Liver (tissue), 9 donors: ENCODE data around the gene SRP14. TPM values are rescaled to one million over a fixed set of nuclear protein-coding genes. Genes with fewer than 3 reads are reported as not detected.

ENCODE experiments used
- DNase-seq: peaks from one replicate; pipeline ENCODE4 v3.0.0-alpha.2; 2017; ENCODE audit warnings: low spot score
- H3K27ac ChIP-seq, 2 donors: one replicate each; pipeline ENCODE4 v1.7.0; 2013; ENCODE audit warnings: inconsistent platforms in 2 of 2, low read length in 2 of 2, control low read depth in 1 of 2, low read depth in 1 of 2, mild to moderate bottlenecking in 1 of 2
- H3K27me3 ChIP-seq, 4 donors: one replicate each; pipeline versions ENCODE4 v1.6.1 to v1.7.0; 2013; ENCODE audit warnings: low read length in 3 of 4, inconsistent platforms in 1 of 4, mild to moderate bottlenecking in 1 of 4, moderate library complexity in 1 of 4; ENCODE audit not compliant: control insufficient read depth in 4 of 4, insufficient read depth in 4 of 4
- H3K36me3 ChIP-seq, 4 donors: one replicate each; pipeline versions ENCODE4 v1.6.1 to v1.7.0; 2013; ENCODE audit warnings: low read length in 3 of 4, mild to moderate bottlenecking in 3 of 4, low read depth in 1 of 4, moderate library complexity in 1 of 4; ENCODE audit not compliant: control insufficient read depth in 4 of 4, insufficient read depth in 3 of 4
- H3K4me1 ChIP-seq, 4 donors: one replicate each; pipeline versions ENCODE4 v1.6.1 to v1.7.0; 2013; ENCODE audit warnings: low read length in 3 of 4, mild to moderate bottlenecking in 3 of 4, moderate library complexity in 1 of 4; ENCODE audit not compliant: control insufficient read depth in 4 of 4, insufficient read depth in 4 of 4
- H3K4me3 ChIP-seq, 3 donors: one replicate each; pipeline versions ENCODE4 v1.6.1 to v1.7.0; 2013; ENCODE audit warnings: low read length in 3 of 3, control low read depth in 1 of 3, low read depth in 1 of 3, mild to moderate bottlenecking in 1 of 3
- H3K9ac ChIP-seq, 2 donors: one replicate each; pipeline ENCODE4 v1.7.0; 2013; ENCODE audit warnings: low read length in 2 of 2, mild to moderate bottlenecking in 2 of 2, moderate library complexity in 2 of 2, control low read depth in 1 of 2, low read depth in 1 of 2
- H3K9me3 ChIP-seq, 4 donors: one replicate each; pipeline versions ENCODE4 v1.6.1 to v1.7.0; 2013; ENCODE audit warnings: low read length in 3 of 4; ENCODE audit not compliant: control insufficient read depth in 4 of 4
- EGR1 ChIP-seq, 2 donors: IDR thresholded peaks; 2 replicates each; pipeline ENCODE4 v1.6.1; 2016 to 2018; ENCODE audit warnings: antibody characterized with exemption in 2 of 2, low read depth in 2 of 2
- FOXA1 ChIP-seq: IDR thresholded peaks from 2 replicates; pipeline ENCODE4 v1.6.1; 2016; ENCODE audit warnings: antibody characterized with exemption
- GABPA ChIP-seq, 2 donors: IDR thresholded peaks in 1 of 2; conservative IDR thresholded peaks in 1 of 2; 2 replicates each; pipeline ENCODE4 v1.6.1; 2016; ENCODE audit warnings: antibody characterized with exemption in 2 of 2, mild to moderate bottlenecking in 1 of 2, moderate library complexity in 1 of 2
- HNF4A ChIP-seq, 2 donors: conservative IDR thresholded peaks; 2 replicates each; pipeline ENCODE4 v1.6.1; 2016; ENCODE audit warnings: antibody characterized with exemption in 2 of 2, mild to moderate bottlenecking in 2 of 2
- HNF4G ChIP-seq: IDR thresholded peaks from 2 replicates; pipeline ENCODE4 v1.6.1; 2016; ENCODE audit warnings: antibody characterized with exemption
- JUND ChIP-seq, 2 donors: IDR thresholded peaks; 2 replicates each; pipeline ENCODE4 v1.6.1; 2016; ENCODE audit warnings: antibody characterized with exemption in 2 of 2
- NR2F2 ChIP-seq: IDR thresholded peaks from 2 replicates; pipeline ENCODE4 v1.6.1; 2016; ENCODE audit warnings: antibody characterized with exemption
- RAD21 ChIP-seq, 2 donors: IDR thresholded peaks; 2 replicates each; pipeline ENCODE4 v1.6.1; 2016; ENCODE audit warnings: antibody characterized with exemption in 2 of 2, mild to moderate bottlenecking in 2 of 2
- RXRA ChIP-seq, 2 donors: IDR thresholded peaks; 2 replicates each; pipeline ENCODE4 v1.6.1; 2017 to 2018; ENCODE audit warnings: antibody characterized with exemption in 2 of 2, mild to moderate bottlenecking in 1 of 2
- SP1 ChIP-seq: IDR thresholded peaks from 2 replicates; pipeline ENCODE4 v1.6.1; 2018; ENCODE audit warnings: antibody characterized with exemption, mild to moderate bottlenecking
- TAF1 ChIP-seq: conservative IDR thresholded peaks from 2 replicates; pipeline ENCODE4 v1.6.1; 2016; ENCODE audit warnings: antibody characterized with exemption, mild to moderate bottlenecking
- YY1 ChIP-seq: IDR thresholded peaks from 2 replicates; pipeline ENCODE4 v1.6.1; 2016; ENCODE audit warnings: antibody characterized with exemption, mild to moderate bottlenecking
- WGBS: extraction: QIAGEN DNeasy Blood & Tissue Kit; methylation state at CpG from one replicate; pipeline ENCODE4 v1.1.7; 2013; 5-methylcytosine and 5-hydroxymethylcytosine counted together
- polyA plus RNA-seq, 2 donors: library from polyadenylated mRNA; stranded (reverse) in 1 of 2; unstranded in 1 of 2; fragments of 200-250 nt in 1 of 2; fragments of >200 nt in 1 of 2; fragmentation: Nextera tagmentation in 1 of 2; extraction: Ambion mirVana in 1 of 2; gene quantifications; one replicate each; pipeline versions ENCODE4 v1.2.1 to v1.2.3, GENCODE V29; 2013 to 2015
- total RNA-seq, 2 donors: library from RNA; depleted of rRNA; stranded (reverse); fragments of >200 nt; gene quantifications; one replicate each; pipeline ENCODE4 v1.2.3, GENCODE V29; 2014
- TF ChIP-seq, protein P1 (sequence below): IDR thresholded peaks from 2 replicates; pipeline ENCODE4 v1.6.1; 2016; ENCODE audit warnings: antibody characterized with exemption
- TF ChIP-seq, protein P2 (sequence below): IDR thresholded peaks from 2 replicates; pipeline ENCODE4 v1.6.1; 2016; ENCODE audit warnings: antibody characterized with exemption, mild to moderate bottlenecking
- TF ChIP-seq, protein P3 (sequence below): IDR thresholded peaks from 2 replicates; pipeline ENCODE4 v1.6.1; 2016; ENCODE audit warnings: antibody characterized with exemption
- donor health status: healthy.
- donor health status: healthy.
- donor health status: healthy.
- donor health status: healthy.
- donor health status: healthy.

SRP14 gene
- total and polyA plus RNA-seq, 4 donors: 67.2 to 357 (median 116) TPM

DNA sequence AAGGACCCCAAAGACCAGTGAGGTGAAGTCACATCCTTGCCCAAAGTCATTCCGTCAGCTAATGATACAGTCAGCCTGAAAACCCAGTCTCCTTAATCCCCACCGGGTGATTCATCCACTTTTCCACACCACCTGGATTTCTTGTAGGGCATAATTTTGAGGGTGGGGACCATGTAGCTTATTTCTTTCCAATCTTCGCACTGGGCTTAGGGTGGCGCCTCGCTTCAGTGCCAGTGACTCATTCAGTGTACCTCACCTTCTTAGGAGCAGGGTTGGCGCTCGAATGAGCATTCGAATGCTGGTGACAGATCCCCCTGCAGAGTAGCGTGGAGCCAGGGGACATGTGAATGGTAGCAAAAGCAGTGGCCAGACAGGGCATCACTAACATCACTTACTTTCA, 45.7 kb upstream of the SRP14 start:
- Histone ChIP-seq H3K4me1 (peaks cover 18 to 52% (median 46%) of the 10 kb centered on the region in 4 donors), H3K9me3 (no peaks in the 10 kb centered on the region), H3K36me3 (no peaks in the 10 kb centered on the region), H3K27me3 (no peaks in the 10 kb centered on the region), H3K27ac (no peak overlapping the region), H3K4me3 (no peak overlapping the region), H3K9ac (no peak overlapping the region)
- no peak for DNase-seq
- 96% methylated on average over 9 of the region's 9 CpGs for WGBS
- TF ChIP-seq, protein P1, sequence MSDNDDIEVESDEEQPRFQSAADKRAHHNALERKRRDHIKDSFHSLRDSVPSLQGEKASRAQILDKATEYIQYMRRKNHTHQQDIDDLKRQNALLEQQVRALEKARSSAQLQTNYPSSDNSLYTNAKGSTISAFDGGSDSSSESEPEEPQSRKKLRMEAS: no peak
- TF ChIP-seq HNF4A (conservative IDR thresholded peaks at IDR 0.05): no peak
- TF ChIP-seq SP1: no peak
- TF ChIP-seq, protein P2, sequence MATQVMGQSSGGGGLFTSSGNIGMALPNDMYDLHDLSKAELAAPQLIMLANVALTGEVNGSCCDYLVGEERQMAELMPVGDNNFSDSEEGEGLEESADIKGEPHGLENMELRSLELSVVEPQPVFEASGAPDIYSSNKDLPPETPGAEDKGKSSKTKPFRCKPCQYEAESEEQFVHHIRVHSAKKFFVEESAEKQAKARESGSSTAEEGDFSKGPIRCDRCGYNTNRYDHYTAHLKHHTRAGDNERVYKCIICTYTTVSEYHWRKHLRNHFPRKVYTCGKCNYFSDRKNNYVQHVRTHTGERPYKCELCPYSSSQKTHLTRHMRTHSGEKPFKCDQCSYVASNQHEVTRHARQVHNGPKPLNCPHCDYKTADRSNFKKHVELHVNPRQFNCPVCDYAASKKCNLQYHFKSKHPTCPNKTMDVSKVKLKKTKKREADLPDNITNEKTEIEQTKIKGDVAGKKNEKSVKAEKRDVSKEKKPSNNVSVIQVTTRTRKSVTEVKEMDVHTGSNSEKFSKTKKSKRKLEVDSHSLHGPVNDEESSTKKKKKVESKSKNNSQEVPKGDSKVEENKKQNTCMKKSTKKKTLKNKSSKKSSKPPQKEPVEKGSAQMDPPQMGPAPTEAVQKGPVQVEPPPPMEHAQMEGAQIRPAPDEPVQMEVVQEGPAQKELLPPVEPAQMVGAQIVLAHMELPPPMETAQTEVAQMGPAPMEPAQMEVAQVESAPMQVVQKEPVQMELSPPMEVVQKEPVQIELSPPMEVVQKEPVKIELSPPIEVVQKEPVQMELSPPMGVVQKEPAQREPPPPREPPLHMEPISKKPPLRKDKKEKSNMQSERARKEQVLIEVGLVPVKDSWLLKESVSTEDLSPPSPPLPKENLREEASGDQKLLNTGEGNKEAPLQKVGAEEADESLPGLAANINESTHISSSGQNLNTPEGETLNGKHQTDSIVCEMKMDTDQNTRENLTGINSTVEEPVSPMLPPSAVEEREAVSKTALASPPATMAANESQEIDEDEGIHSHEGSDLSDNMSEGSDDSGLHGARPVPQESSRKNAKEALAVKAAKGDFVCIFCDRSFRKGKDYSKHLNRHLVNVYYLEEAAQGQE: no peak

DNA sequence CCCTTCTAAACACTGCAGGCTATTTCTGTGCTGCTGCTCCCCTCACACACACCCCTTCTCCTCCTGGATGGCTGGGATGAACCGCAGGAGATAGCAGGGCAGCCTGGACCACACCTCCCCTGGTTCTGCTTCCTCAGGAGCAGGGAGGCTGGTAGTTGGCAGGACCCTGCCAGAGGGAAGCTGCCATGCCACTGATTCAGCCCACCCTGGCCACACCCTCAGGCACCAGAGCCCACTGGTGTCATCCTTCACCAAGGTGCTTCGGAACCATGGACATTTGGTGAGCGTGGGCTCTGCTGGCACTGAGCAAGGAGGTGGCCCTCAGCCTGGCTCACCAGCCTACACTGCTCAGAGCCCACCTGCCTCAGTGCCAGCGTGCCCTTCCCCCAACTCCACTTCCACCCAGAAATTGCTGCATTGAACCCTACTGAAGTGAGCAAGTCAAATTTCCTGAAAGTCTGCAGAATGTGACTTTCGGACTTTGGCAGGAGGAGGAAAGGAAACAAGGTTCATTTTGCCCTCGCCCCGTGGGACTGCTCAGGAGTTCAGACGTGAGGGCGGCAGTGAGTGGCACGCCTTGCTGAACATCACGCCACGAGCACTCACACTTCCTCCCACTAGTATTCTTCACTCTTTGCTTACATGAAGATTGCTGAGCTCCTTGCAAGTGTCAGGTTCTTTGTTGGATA, 43.4 kb upstream of the SRP14 start:
- Histone ChIP-seq H3K36me3 (no peaks in the 10 kb centered on the region), H3K9ac (no peak overlapping the region), H3K4me3 (peak overlapping the region in 1 of 3 donors; percentile 3), H3K27me3 (no peaks in the 10 kb centered on the region), H3K27ac (peak overlapping the region; percentile 23 to 40), H3K9me3 (no peaks in the 10 kb centered on the region), H3K4me1 (peaks cover 8 to 34% (median 29%) of the 10 kb centered on the region in 4 donors)
- TF ChIP-seq JUND (IDR thresholded peaks at IDR 0.05): no peak
- peak; percentile 77 to 83 for TF ChIP-seq RXRA (IDR thresholded peaks at IDR 0.05)
- TF ChIP-seq RAD21 (IDR thresholded peaks at IDR 0.05): peak in 1 of 2 donors; percentile 12
- TF ChIP-seq HNF4G: peak; percentile 67
- peak; percentile 86 for TF ChIP-seq SP1
- peak; percentile 89 for TF ChIP-seq HNF4A (conservative IDR thresholded peaks at IDR 0.05)
- 29% methylated on average over 12 of the region's 12 CpGs for WGBS
- no peak for DNase-seq

DNA sequence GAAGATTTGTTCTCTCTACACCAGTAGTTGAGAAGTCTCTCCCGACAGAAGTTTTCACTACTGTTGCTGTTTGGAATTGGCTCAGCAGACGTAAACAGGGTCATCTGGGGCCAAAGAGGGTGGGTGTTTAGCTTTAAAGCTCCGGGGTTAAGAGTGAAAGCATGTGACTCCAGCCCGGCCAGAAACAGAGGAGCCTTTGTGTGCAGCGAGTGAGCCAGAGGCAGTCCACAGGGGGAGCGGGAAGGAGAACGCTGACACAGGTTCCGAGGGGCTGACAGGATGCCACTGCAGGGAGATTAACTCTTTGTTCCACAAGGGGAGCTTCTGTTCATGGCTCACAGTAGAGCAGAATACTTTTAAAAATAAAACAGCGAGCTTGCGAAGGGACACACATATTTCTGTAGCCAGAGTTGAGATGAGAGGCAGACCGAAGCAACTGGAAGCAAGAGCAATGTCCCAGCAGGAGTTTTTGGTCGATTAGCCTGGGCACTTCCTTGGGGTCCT, 42.8 kb upstream of the SRP14 start:
- WGBS: 8% methylated on average over 12 of the region's 12 CpGs
- TF ChIP-seq, protein P1: peak; percentile 54
- TF ChIP-seq HNF4A (conservative IDR thresholded peaks at IDR 0.05) (peak in 1 of 2 donors; percentile 27), FOXA1 (no peak), EGR1 (IDR thresholded peaks at IDR 0.05; ENCODE audit: low read depth in 2 of 2) (no peak), RXRA (IDR thresholded peaks at IDR 0.05) (peak; percentile 81 to 86), RAD21 (IDR thresholded peaks at IDR 0.05) (peak in 1 of 2 donors; percentile 47), YY1 (peak; percentile 41), NR2F2 (peak; percentile 91), GABPA (IDR thresholded peaks at IDR 0.05 in 1 of 2, conservative IDR thresholded peaks at IDR 0.05 in 1 of 2) (no peak), TAF1 (peak; percentile 11), SP1 (peak; percentile 71)
- TF ChIP-seq, protein P2: peak; percentile 32
- TF ChIP-seq, protein P3, sequence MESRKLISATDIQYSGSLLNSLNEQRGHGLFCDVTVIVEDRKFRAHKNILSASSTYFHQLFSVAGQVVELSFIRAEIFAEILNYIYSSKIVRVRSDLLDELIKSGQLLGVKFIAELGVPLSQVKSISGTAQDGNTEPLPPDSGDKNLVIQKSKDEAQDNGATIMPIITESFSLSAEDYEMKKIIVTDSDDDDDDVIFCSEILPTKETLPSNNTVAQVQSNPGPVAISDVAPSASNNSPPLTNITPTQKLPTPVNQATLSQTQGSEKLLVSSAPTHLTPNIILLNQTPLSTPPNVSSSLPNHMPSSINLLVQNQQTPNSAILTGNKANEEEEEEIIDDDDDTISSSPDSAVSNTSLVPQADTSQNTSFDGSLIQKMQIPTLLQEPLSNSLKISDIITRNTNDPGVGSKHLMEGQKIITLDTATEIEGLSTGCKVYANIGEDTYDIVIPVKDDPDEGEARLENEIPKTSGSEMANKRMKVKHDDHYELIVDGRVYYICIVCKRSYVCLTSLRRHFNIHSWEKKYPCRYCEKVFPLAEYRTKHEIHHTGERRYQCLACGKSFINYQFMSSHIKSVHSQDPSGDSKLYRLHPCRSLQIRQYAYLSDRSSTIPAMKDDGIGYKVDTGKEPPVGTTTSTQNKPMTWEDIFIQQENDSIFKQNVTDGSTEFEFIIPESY: no peak
- Histone ChIP-seq H3K27me3 (no peaks in the 10 kb centered on the region), H3K36me3 (no peaks in the 10 kb centered on the region), H3K9ac (peak overlapping the region in 1 of 2 donors; percentile 8), H3K4me1 (peaks cover 8 to 34% (median 29%) of the 10 kb centered on the region in 4 donors), H3K27ac (peak overlapping the region; percentile 23 to 40), H3K9me3 (no peaks in the 10 kb centered on the region), H3K4me3 (peak overlapping the region in 2 of 3 donors; percentile 3 to 22)
- no peak for DNase-seq
